ENCODE results near the gene ERMP1. TPM values are rescaled to one million over a fixed set of nuclear protein-coding genes. Genes with fewer than 3 reads are reported as not detected.

ERMP1 gene
- total RNA-seq, 4 donors from 2014 or later: 7.3 to 10.0 (median 9.4) TPM

DNA sequence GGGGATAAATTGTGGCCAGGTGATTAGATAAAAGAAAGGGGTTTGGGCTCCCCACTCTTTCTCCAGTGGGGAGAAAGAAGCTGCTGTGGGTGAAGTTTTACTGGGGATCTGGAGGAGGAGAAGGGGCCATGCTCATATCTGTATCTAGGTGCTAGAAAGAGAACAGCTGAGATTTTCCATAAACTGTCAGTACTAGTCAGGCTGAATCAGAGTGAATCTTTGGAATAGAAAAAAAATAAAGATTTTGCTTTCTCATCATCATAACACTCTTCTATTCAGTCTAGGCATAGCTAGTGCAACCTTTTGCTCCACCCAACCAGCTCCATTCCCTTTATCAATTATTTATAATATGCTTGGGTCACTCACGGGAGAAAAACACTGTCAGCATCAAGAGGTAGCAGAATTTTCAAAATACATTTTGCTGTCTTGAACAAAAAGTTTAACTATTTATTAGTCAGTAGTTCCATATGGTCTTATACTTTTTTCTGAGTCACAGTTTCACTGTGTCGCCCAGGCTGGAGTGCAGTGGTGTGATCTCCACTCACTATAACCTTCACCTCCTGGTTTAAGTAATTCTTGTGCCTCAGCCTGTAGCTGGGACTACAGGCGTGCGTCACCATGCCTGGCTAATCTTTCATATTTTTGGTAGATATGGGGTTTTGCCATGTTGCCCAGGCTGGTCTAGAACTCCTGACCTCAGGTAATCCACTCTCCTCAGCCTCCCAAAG lies 21.3 kb upstream of the ERMP1 start:
- Histone ChIP-seq H3K4me1 (no peaks in the 10 kb centered on the region), H3K9me3 (no peaks in the 10 kb centered on the region), H3K4me3 (no peak overlapping the region), H3K27ac (replicated peaks in 1 of 4) (no peak overlapping the region), H3K36me3 (peaks cover 0 to 32% (median 8%) of the 10 kb centered on the region in 4 donors), H3K27me3 (no peaks in the 10 kb centered on the region)
- WGBS: 91% methylated on average over 4 of the region's 4 CpGs
- intact Hi-C loops (cut with DNase I): no loop called here
- DNase-seq (ENCODE audit: extremely low spot score): no peak
- TF ChIP-seq, protein P1, sequence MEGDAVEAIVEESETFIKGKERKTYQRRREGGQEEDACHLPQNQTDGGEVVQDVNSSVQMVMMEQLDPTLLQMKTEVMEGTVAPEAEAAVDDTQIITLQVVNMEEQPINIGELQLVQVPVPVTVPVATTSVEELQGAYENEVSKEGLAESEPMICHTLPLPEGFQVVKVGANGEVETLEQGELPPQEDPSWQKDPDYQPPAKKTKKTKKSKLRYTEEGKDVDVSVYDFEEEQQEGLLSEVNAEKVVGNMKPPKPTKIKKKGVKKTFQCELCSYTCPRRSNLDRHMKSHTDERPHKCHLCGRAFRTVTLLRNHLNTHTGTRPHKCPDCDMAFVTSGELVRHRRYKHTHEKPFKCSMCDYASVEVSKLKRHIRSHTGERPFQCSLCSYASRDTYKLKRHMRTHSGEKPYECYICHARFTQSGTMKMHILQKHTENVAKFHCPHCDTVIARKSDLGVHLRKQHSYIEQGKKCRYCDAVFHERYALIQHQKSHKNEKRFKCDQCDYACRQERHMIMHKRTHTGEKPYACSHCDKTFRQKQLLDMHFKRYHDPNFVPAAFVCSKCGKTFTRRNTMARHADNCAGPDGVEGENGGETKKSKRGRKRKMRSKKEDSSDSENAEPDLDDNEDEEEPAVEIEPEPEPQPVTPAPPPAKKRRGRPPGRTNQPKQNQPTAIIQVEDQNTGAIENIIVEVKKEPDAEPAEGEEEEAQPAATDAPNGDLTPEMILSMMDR (IDR thresholded peaks at IDR 0.05): no peak
- no peak for TF ChIP-seq POLR2A (IDR thresholded peaks at IDR 0.05; ENCODE audit: low read depth)
- TF ChIP-seq EP300 (IDR thresholded peaks at IDR 0.05): no peak
- TF ChIP-seq POLR2AphosphoS5 (IDR thresholded peaks at IDR 0.05): no peak

DNA sequence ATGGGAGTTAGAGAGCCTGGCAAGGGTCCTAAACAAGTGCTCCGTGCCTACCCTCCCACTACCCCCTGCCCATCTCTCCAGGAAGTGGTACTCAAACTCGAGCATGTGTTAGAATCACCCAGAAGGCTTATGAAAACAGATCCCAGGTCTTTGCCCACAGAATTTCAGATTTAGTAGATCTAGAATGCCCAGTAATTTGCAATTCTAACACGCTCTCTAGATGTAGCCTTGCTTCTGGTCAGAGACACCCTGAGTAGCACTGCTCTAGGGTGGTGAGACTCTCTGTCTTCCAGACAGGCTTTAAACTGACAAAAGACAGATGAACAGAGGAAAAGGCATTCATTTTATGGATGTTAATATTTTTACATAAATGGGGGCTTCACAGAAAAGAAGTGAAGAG lies 20.7 kb upstream of the ERMP1 start:
- Histone ChIP-seq H3K4me1 (no peaks in the 10 kb centered on the region), H3K9me3 (no peaks in the 10 kb centered on the region), H3K27me3 (no peaks in the 10 kb centered on the region), H3K36me3 (peaks cover 0 to 26% (median 8%) of the 10 kb centered on the region in 4 donors), H3K4me3 (no peak overlapping the region), H3K27ac (replicated peaks in 1 of 4) (no peak overlapping the region)
- DNase-seq (ENCODE audit: extremely low spot score): no peak
- TF ChIP-seq POLR2A (IDR thresholded peaks at IDR 0.05; ENCODE audit: low read depth) (no peak), POLR2AphosphoS5 (IDR thresholded peaks at IDR 0.05) (no peak), EP300 (IDR thresholded peaks at IDR 0.05) (no peak)
- TF ChIP-seq, protein P1 (IDR thresholded peaks at IDR 0.05): no peak
- intact Hi-C loops (cut with DNase I): no loop called here
- 73% methylated on average over 3 of the region's 3 CpGs for WGBS

DNA sequence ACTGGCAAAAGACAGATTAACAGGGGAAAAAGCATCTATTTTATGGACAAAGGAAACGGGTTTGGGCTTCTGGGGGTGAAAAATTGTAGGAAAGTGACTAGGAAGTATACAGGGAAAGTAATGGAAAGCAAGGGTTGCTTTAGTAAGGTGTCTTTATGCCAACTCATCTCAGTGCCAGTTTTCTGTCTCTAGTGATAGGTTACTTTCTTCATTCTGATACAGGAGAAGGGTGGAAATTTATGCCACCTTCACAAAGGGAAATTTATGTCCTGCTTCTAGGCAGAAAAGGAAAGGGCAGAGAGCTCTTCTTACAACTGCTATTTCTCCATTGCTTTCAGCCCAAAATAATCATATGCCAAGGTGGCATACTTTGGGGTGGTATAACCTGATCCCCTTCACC lies 20.1 kb upstream of the ERMP1 start:
- Histone ChIP-seq H3K27ac (replicated peaks in 1 of 4) (no peak overlapping the region), H3K36me3 (peaks cover 0 to 21% (median 8%) of the 10 kb centered on the region in 4 donors), H3K4me1 (no peaks in the 10 kb centered on the region), H3K4me3 (no peak overlapping the region), H3K9me3 (no peaks in the 10 kb centered on the region), H3K27me3 (no peaks in the 10 kb centered on the region)
- DNase-seq (ENCODE audit: extremely low spot score): no peak
- intact Hi-C loops (cut with DNase I): no loop called here
- no peak for TF ChIP-seq POLR2A (IDR thresholded peaks at IDR 0.05; ENCODE audit: low read depth)
- no peak for TF ChIP-seq POLR2AphosphoS5 (IDR thresholded peaks at IDR 0.05)
- 87% methylated on average over 1 of the region's 1 CpG for WGBS

DNA sequence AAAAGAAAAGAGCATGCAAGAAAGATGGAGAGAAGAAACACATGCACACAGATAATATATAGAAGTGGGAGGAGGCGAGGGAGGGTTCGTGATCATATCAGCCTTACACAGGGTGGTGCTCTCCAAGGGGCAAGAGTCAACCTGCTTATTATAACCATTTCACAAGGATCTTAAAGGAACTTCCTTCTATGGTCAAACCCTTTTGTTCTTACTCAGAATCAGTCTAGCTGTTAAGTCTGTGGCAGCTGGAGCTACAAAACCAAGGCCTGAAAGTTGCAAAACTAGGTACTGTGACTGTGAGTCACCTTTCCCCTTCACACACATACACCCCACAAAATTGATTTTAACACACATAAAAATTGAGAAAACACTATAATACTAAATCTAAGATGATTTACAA lies 18.5 kb upstream of the ERMP1 start:
- Histone ChIP-seq H3K9me3 (no peaks in the 10 kb centered on the region), H3K36me3 (peaks cover 0 to 11% (median 4%) of the 10 kb centered on the region in 4 donors), H3K27me3 (no peaks in the 10 kb centered on the region), H3K4me3 (no peak overlapping the region), H3K4me1 (no peaks in the 10 kb centered on the region), H3K27ac (replicated peaks in 1 of 4) (no peak overlapping the region)
- intact Hi-C loops (cut with DNase I): no loop called here
- DNase-seq (ENCODE audit: extremely low spot score): no peak
- whole genome bisulfite sequencing: 78% methylated on average over 2 of the region's 2 CpGs
- TF ChIP-seq POLR2A (IDR thresholded peaks at IDR 0.05; ENCODE audit: low read depth) (no peak), POLR2AphosphoS5 (IDR thresholded peaks at IDR 0.05) (no peak)
- TF ChIP-seq, protein P1 (IDR thresholded peaks at IDR 0.05): no peak

DNA sequence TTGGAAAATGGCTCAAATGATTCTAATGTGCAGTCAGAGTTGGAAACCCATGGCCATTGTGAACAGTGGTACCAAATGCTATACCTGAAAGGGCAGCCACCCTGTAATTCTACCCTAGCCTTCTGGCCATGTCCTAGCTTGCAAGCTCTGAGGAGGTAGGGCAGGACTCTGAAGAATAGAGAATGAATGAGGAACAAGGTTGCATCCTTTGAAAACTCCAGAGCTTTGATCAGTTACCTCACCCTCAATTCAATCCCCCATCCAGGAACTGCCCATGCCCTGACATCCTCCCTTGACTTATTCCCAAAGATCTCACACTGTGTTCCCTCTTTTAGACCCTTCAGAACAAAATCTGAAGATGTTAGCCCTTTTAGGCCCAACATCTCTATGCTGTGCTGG lies 17.8 kb upstream of the ERMP1 start:
- H3K27ac ChIP-seq (replicated peaks in 1 of 4): no peak overlapping the region
- H3K4me1 ChIP-seq: no peaks in the 10 kb centered on the region
- no peak for DNase-seq (ENCODE audit: extremely low spot score)
- H3K27me3 ChIP-seq: no peaks in the 10 kb centered on the region
- peaks cover 0 to 5% (median 2%) of the 10 kb centered on the region in 4 donors for H3K36me3 ChIP-seq
- intact Hi-C loops (cut with DNase I): no loop called here
- H3K9me3 ChIP-seq: no peaks in the 10 kb centered on the region
- TF ChIP-seq POLR2AphosphoS5 (IDR thresholded peaks at IDR 0.05) (no peak), POLR2A (IDR thresholded peaks at IDR 0.05; ENCODE audit: low read depth) (no peak), EP300 (IDR thresholded peaks at IDR 0.05) (no peak)
- TF ChIP-seq, protein P1 (IDR thresholded peaks at IDR 0.05): no peak
- no peak overlapping the region for H3K4me3 ChIP-seq

Measured in esophagus muscularis mucosa (tissue), 4 donors.